K562 (cell line): ENCODE results near the gene HHLA2. TPM values are rescaled to one million over a fixed set of nuclear protein-coding genes. Genes with fewer than 3 reads are reported as not detected.

Experiments used
- ATAC-seq: fragments of 200-7000 bp; cut with Tn5 transposase; 3 replicates; pipeline ENCODE4 v1.9.1; 2020; ENCODE audit warnings: moderate library complexity
- BruUV-seq: library from RNA; stranded (reverse); fragments of 400-500 nt; replicated peaks from 2 replicates; lab custom pipeline; 2021; lab: Mats Ljungman, UMichigan
- CTCF ChIA-PET: fragments of 300-600 bp; formaldehyde crosslinking; extraction: SDS; loops from one replicate; lab custom pipeline; 2021; ENCODE audit warnings: low intra/inter-chr PET ratio; lab: Yijun Ruan, JAX
- POLR2A ChIA-PET: fragments of 300-600, 350-650 bp; sonication (Branson Sonifier 250); formaldehyde crosslinking; extraction: SDS; loops from one replicate; lab custom pipeline; 2021; ENCODE audit warnings: antibody characterized with exemption, inconsistent platforms; lab: Yijun Ruan, JAX
- DNase-seq, 4 experiments: peaks; one replicate each; pipeline versions ENCODE4 v3.0.0 to v3.0.0-alpha.2; 2011 to 2018; ENCODE audit warnings: low spot score in 3 of 4, mixed read lengths in 3 of 4; ENCODE audit errors: extremely low read depth in 1 of 4
- FAIRE-seq: peaks from 2 replicates; lab custom pipeline; 2011; peaks lifted over from hg19 to GRCh38; lab: Jason Lieb, UNC
- H2AFZ ChIP-seq: 2 replicates; pipeline ENCODE4 v1.6.0; 2011; ENCODE audit warnings: low read depth, low read length, control low read depth, inconsistent platforms
- H3K27ac ChIP-seq: fragments of 200-600 bp; 3 replicates; pipeline ENCODE4 v1.8.0; 2011; ENCODE audit warnings: low read depth, mild to moderate bottlenecking, control low read depth, inconsistent platforms, low read length, moderate library complexity, mixed read lengths; ENCODE audit errors: extremely low read depth
- H3K27me3 ChIP-seq, 2 experiments: fragments of 300-600 bp in 1 of 2; 2 replicates in 1 of 2; 3 replicates in 1 of 2; pipeline versions ENCODE4 v1.6.0 to v1.8.0; 2011; ENCODE audit warnings: inconsistent platforms in 2 of 2, low read length in 2 of 2, mild to moderate bottlenecking in 1 of 2, mixed read lengths in 1 of 2, moderate library complexity in 1 of 2; ENCODE audit not compliant: control insufficient read depth in 2 of 2, insufficient read depth in 2 of 2
- H3K36me3 ChIP-seq: fragments of 300-600 bp; 3 replicates; pipeline ENCODE4 v1.8.0; 2011; ENCODE audit warnings: mild to moderate bottlenecking, low read length, inconsistent platforms; ENCODE audit not compliant: control insufficient read depth, insufficient read depth
- H3K4me1 ChIP-seq, 2 experiments: fragments of 200-600 bp in 1 of 2; replicated peaks in 1 of 2; 2 replicates in 1 of 2; 3 replicates in 1 of 2; pipeline versions ENCODE4 v1.5.1 to v1.8.0; 2011; ENCODE audit warnings: inconsistent platforms in 2 of 2, low read length in 2 of 2, mild to moderate bottlenecking in 1 of 2, mixed read lengths in 1 of 2, moderate library complexity in 1 of 2; ENCODE audit not compliant: control insufficient read depth in 2 of 2, insufficient read depth in 2 of 2
- H3K4me2 ChIP-seq: 2 replicates; pipeline ENCODE4 v1.6.1; 2011; ENCODE audit warnings: low read length, control low read depth, inconsistent platforms, mixed read lengths; ENCODE audit not compliant: insufficient read depth
- H3K4me3 ChIP-seq: fragments of 200-600 bp; sonication (generic), shearing (Covaris generic); 2 replicates; pipeline ENCODE4 v1.5.1; 2016; ENCODE audit warnings: control low read depth, inconsistent platforms
- H3K79me2 ChIP-seq: fragments of 200-600 bp; 3 replicates; pipeline ENCODE4 v1.8.0; 2011; ENCODE audit warnings: low read length, inconsistent platforms; ENCODE audit not compliant: control insufficient read depth, insufficient read depth
- H3K9ac ChIP-seq, 2 experiments: 2 replicates each; pipeline versions ENCODE4 v1.6.0 to v1.6.1; 2011; ENCODE audit warnings: low read depth in 2 of 2, low read length in 2 of 2, control low read depth in 1 of 2, inconsistent platforms in 1 of 2, mild to moderate bottlenecking in 1 of 2, mixed read lengths in 1 of 2; ENCODE audit not compliant: insufficient read depth in 1 of 2
- H3K9me1 ChIP-seq: one replicate; pipeline ENCODE4 v1.6.0; 2011; ENCODE audit warnings: inconsistent platforms, mild to moderate bottlenecking, low read length, moderate library complexity; ENCODE audit not compliant: control insufficient read depth, insufficient read depth
- H3K9me3 ChIP-seq: replicated peaks from 2 replicates; pipeline ENCODE4 v1.5.1; 2011; ENCODE audit warnings: low read depth, low read length, inconsistent platforms; ENCODE audit not compliant: control insufficient read depth, insufficient read depth
- H4K20me1 ChIP-seq: replicated peaks from 2 replicates; pipeline ENCODE4 v1.6.1; 2011; ENCODE audit warnings: low read length, inconsistent platforms, mixed read lengths; ENCODE audit not compliant: control insufficient read depth, insufficient read depth
- ARHGAP35 ChIP-seq: fragments of 450-650 bp; IDR thresholded peaks from 2 replicates; pipeline ENCODE4 v1.6.1; 2018; ENCODE audit not compliant: partially characterized antibody
- ARID2 ChIP-seq: fragments of 450-650 bp; IDR thresholded peaks from 2 replicates; pipeline ENCODE4 v1.6.1; 2017; ENCODE audit warnings: antibody characterized with exemption, mild to moderate bottlenecking
- CBX2 ChIP-seq: fragments of 200-600 bp; sonication (generic); IDR thresholded peaks from one replicate; pipeline ENCODE4 v1.6.1; 2012; ENCODE audit warnings: mild to moderate bottlenecking, low read length, inconsistent platforms; ENCODE audit not compliant: insufficient read depth, poor library complexity, severe bottlenecking
- CREBBP ChIP-seq: IDR thresholded peaks from one replicate; pipeline ENCODE4 v1.6.1; 2012; ENCODE audit warnings: low read depth, mild to moderate bottlenecking, control low read depth, inconsistent platforms, low read length
- EHMT2 ChIP-seq: fragments of 450-650 bp; IDR thresholded peaks from 2 replicates; pipeline ENCODE4 v1.6.1; 2018; ENCODE audit warnings: antibody characterized with exemption
- ESRRA ChIP-seq: fragments of 450-650 bp; IDR thresholded peaks from 2 replicates; pipeline ENCODE4 v1.6.1; 2014; ENCODE audit warnings: low read depth, mild to moderate bottlenecking, moderate library complexity, borderline replicate concordance
- HIVEP1 ChIP-seq: fragments of 250-450 bp; sonication (Bioruptor Pico); IDR thresholded peaks from 2 replicates; pipeline ENCODE4 v1.4.0; 2020; ENCODE audit warnings: mild to moderate bottlenecking
- HLTF ChIP-seq: fragments of 450-650 bp; IDR thresholded peaks from 2 replicates; pipeline ENCODE4 v1.6.1; 2016
- MAX ChIP-seq: sonication (generic); formaldehyde crosslinking; IDR thresholded peaks from 2 replicates; pipeline ENCODE4 v1.9.0; 2022; ENCODE audit warnings: mild to moderate bottlenecking, missing genetic modification reagents
- MCM2 ChIP-seq: fragments of 450-650 bp; IDR thresholded peaks from 2 replicates; pipeline ENCODE4 v1.6.1; 2017; ENCODE audit warnings: low read depth, mild to moderate bottlenecking
- NFXL1 ChIP-seq: fragments of 450-650 bp; formaldehyde crosslinking; IDR thresholded peaks from 2 replicates; pipeline ENCODE4 v1.4.0; 2021; ENCODE audit warnings: mild to moderate bottlenecking
- RB1 ChIP-seq: fragments of 450-650 bp; IDR thresholded peaks from 2 replicates; pipeline ENCODE4 v1.6.1; 2017; ENCODE audit warnings: low read depth, mild to moderate bottlenecking
- RNF219 ChIP-seq: fragments of 250-450 bp; sonication (Bioruptor Pico); IDR thresholded peaks from 2 replicates; pipeline ENCODE4 v1.5.0; 2022; ENCODE audit warnings: mild to moderate bottlenecking
- SMAD2 ChIP-seq: fragments of 150-350 bp; IDR thresholded peaks from 2 replicates; pipeline ENCODE4 v1.6.1; 2014; ENCODE audit warnings: low read depth, mild to moderate bottlenecking, low read length
- TGIF2 ChIP-seq: sonication (generic); formaldehyde crosslinking; IDR thresholded peaks from 2 replicates; pipeline ENCODE4 v1.8.1; 2022; ENCODE audit warnings: mild to moderate bottlenecking, missing genetic modification reagents, moderate library complexity
- ZNF263 ChIP-seq: sonication (generic); formaldehyde crosslinking; IDR thresholded peaks from 2 replicates; pipeline ENCODE4 v1.8.0; 2022; ENCODE audit warnings: mild to moderate bottlenecking, missing genetic modification reagents, borderline replicate concordance
- WGBS: fragments of 100-300 bp; shearing (Covaris generic); methylation state at CpG from one replicate; pipeline ENCODE4 v1.1.6; 2016; ENCODE audit warnings: low coverage, mixed read lengths; ENCODE audit not compliant: insufficient coverage; ENCODE audit errors: missing lambda C conversion rate; 5-methylcytosine and 5-hydroxymethylcytosine counted together
- in situ Hi-C: fragments of 300-500 bp; cut with MboI; formaldehyde crosslinking; loops from 4 replicates; pipeline ENCODE4 v1.15.0; 2018; ENCODE audit warnings: inconsistent platforms, mixed read lengths
- intact Hi-C: fragments of 100-400 bp; cut with micrococcal nuclease; formaldehyde crosslinking; loops from 2 replicates; pipeline ENCODE4 v1.14.2; 2022
- polyA plus RNA-seq, 8 experiments: library from polyadenylated mRNA; depleted of rRNA in 4 of 8; stranded (reverse) in 5 of 8; unstranded in 3 of 8; fragments of >200 nt; fragmentation: Nextera tagmentation in 2 of 8; fragmentation: Illumina TruSeq in 1 of 8; extraction: Ambion mirVana in 2 of 8; extraction: Trizol in 1 of 8; gene quantifications; 2 replicates each; pipeline versions ENCODE4 v1.2.1 to v1.2.3, GENCODE V29; 2011 to 2014; ENCODE audit warnings: inconsistent platforms in 1 of 8, missing spikeins in 1 of 8
- total RNA-seq, 7 experiments: library from RNA; depleted of rRNA in 6 of 7; stranded (reverse); fragments of >200 nt in 6 of 7; fragmentation: Illumina TruSeq in 2 of 7; extraction: Trizol in 2 of 7; gene quantifications; 2 replicates each; pipeline versions ENCODE4 v1.2.1 to v1.2.3, GENCODE V29; 2011 to 2021; ENCODE audit warnings: low replicate concordance in 1 of 7
- TF ChIP-seq, protein P1 (sequence below): fragments of 450-650 bp; formaldehyde crosslinking; IDR thresholded peaks from 2 replicates; pipeline ENCODE4 v1.4.0; 2020; ENCODE audit warnings: mild to moderate bottlenecking, moderate library complexity

The HHLA2 gene
- total and polyA plus RNA-seq, 9 of the 15 experiments (the other 6 are each of a cell fraction or from before 2014, with no cell fraction given), result 0.04 TPM; not detected in 7

- H3K9ac ChIP-seq, result no peak overlapping the region
- no peaks in the 10 kb centered on the region for H3K4me1 ChIP-seq
- H4K20me1 ChIP-seq, result no peaks in the 10 kb centered on the region
- H3K27me3 ChIP-seq, result no peaks in the 10 kb centered on the region
- FAIRE-seq (no peak), ATAC-seq (no peak), DNase-seq (no peak)
- no TSS peak for BruUV-seq
- no peak overlapping the region for H2AFZ ChIP-seq
- no peaks in the 10 kb centered on the region for H3K79me2 ChIP-seq
- no peak overlapping the region for H3K27ac ChIP-seq
- H3K9me1 ChIP-seq, result no peaks in the 10 kb centered on the region
- no peaks in the 10 kb centered on the region for H3K36me3 ChIP-seq
- in situ Hi-C loops (no loop called here), intact Hi-C loops (no loop called here)
- no peak overlapping the region for H3K4me2 ChIP-seq
- WGBS, result 0% methylated on average over 1 of the region's 1 CpG
- H3K9me3 ChIP-seq, result no peaks in the 10 kb centered on the region
- POLR2A ChIA-PET, result no interaction called here
- CTCF ChIA-PET, result no interaction called here
- no peak overlapping the region for H3K4me3 ChIP-seq
- no peak for TF ChIP-seq EHMT2
- TF ChIP-seq SMAD2, result no peak
- no peak for TF ChIP-seq ARHGAP35
- no peak for TF ChIP-seq TGIF2
- no peak for TF ChIP-seq MCM2
- TF ChIP-seq CREBBP, result no peak
- no peak for TF ChIP-seq MAX (CRISPR knock-in tag)
- no peak for TF ChIP-seq RNF219 (CRISPR knock-in tag)
- no peak for TF ChIP-seq HIVEP1 (CRISPR knock-in tag)
- no peak for TF ChIP-seq NFXL1 (CRISPR knock-in tag)
- no peak for TF ChIP-seq HLTF
- TF ChIP-seq CBX2, result no peak
- no peak for TF ChIP-seq ZNF263 (CRISPR knock-in tag)
- no peak for TF ChIP-seq RB1
- no peak for TF ChIP-seq ESRRA
- no peak for TF ChIP-seq ARID2
- TF ChIP-seq, protein P1, sequence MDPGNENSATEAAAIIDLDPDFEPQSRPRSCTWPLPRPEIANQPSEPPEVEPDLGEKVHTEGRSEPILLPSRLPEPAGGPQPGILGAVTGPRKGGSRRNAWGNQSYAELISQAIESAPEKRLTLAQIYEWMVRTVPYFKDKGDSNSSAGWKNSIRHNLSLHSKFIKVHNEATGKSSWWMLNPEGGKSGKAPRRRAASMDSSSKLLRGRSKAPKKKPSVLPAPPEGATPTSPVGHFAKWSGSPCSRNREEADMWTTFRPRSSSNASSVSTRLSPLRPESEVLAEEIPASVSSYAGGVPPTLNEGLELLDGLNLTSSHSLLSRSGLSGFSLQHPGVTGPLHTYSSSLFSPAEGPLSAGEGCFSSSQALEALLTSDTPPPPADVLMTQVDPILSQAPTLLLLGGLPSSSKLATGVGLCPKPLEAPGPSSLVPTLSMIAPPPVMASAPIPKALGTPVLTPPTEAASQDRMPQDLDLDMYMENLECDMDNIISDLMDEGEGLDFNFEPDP, result no peak
Observed at GRCh38 chr3:108285176-108285575, 11.2 kb upstream of the HHLA2 start.
